ENCODE results near the gene LIX1. TPM values are rescaled to one million over a fixed set of nuclear protein-coding genes. Genes with fewer than 3 reads are reported as not detected.

LIX1 gene
- total and polyA plus RNA-seq, 12 donors: 0.01 TPM; not detected in 11

GRCh38 chr5:97094579-97095317 is 47.7 kb downstream of the LIX1 start:
- intact Hi-C loops (cut with DNase I): no loop called here
- DNase-seq (no peak), ATAC-seq (no peak)
- WGBS, 2 donors: 88 to 92% methylated on average over 8 of the region's 8 CpGs
- TF ChIP-seq CTCF (IDR thresholded peaks at IDR 0.05): no peak
- no peak overlapping the region for H3K27ac ChIP-seq
- no peaks in the 10 kb centered on the region for H3K36me3 ChIP-seq
- no peaks in the 10 kb centered on the region for H3K9me3 ChIP-seq
- no peaks in the 10 kb centered on the region for H3K27me3 ChIP-seq
- no peak overlapping the region for H3K4me3 ChIP-seq
- peaks cover 0 to 19% (median 0%) of the 10 kb centered on the region in 9 donors for H3K4me1 ChIP-seq

DNA sequence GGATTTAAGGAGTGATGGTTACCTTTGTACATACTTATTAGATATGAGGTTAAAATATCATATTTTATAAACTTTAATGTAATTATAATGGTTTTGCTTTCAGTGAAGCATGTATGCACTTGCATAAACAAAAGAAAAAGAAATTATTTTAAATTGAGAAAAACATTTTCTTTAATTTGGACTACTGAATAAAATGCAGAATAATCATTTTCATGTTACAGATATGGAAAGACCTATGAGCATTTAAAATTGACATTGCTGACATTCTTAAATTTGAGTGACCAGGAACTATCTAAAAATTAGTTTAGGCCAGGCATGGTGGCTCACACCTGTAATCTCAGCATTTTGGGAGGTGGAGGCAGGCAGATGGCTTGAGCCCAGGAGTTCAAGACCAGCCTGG is 49.2 kb downstream of the LIX1 start:
- Histone ChIP-seq H3K27me3 (no peaks in the 10 kb centered on the region), H3K36me3 (no peaks in the 10 kb centered on the region), H3K27ac (no peak overlapping the region), H3K4me1 (peaks cover 0 to 25% (median 0%) of the 10 kb centered on the region in 9 donors), H3K9me3 (no peaks in the 10 kb centered on the region), H3K4me3 (no peak overlapping the region)
- DNase-seq (no peak), ATAC-seq (no peak)
- no peak for TF ChIP-seq CTCF (IDR thresholded peaks at IDR 0.05)
- intact Hi-C loops (cut with DNase I): no loop called here

GRCh38 chr5:97090944-97091343 is 51.5 kb downstream of the LIX1 start:
- intact Hi-C loops (cut with DNase I): no loop called here
- WGBS, 2 donors: 74 to 77% methylated on average over 3 of the region's 3 CpGs
- H3K36me3 ChIP-seq: no peaks in the 10 kb centered on the region
- ATAC-seq (no peak), DNase-seq (no peak)
- H3K4me3 ChIP-seq: no peak overlapping the region
- no peak for TF ChIP-seq CTCF (IDR thresholded peaks at IDR 0.05)
- H3K4me1 ChIP-seq: peaks cover 0 to 10% (median 0%) of the 10 kb centered on the region in 9 donors
- H3K27me3 ChIP-seq: no peaks in the 10 kb centered on the region
- H3K9me3 ChIP-seq: no peaks in the 10 kb centered on the region
- H3K27ac ChIP-seq: no peak overlapping the region

DNA sequence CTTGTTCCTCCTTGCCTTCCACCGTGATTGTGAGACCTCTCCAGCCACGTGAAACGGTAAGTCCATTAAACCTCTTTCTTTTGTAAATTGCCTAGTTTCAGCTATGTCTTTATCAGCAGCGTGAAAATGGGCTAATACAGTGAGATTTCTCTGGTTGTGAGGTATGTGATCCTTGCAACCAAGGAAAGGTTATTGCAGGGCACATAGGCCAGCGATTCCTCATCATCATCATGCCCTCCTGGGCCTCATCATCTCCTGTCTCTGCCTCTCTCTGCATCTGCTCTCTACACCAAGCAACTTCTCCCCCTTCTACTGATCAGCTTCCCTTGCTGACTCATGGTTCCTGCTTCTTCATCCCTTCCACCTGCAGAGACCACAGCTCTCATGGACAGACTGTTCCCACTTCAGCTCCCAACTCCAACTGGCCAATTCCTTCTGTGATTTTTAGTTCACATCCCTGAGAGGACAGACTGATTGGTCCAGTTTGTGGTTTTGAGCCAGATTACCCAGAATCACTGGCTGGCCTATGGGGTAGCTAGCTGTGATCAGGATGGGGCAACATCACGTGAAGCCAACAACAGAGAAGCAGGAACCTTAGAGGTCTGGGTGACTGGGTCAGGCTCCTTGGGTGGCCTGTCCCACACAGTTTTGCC is 53.1 kb downstream of the LIX1 start:
- intact Hi-C loops (cut with DNase I): no loop called here
- Histone ChIP-seq H3K9me3 (peaks cover 0 to 3% (median 0%) of the 10 kb centered on the region in 11 donors), H3K27ac (no peak overlapping the region), H3K4me1 (peaks cover 0 to 14% (median 0%) of the 10 kb centered on the region in 9 donors), H3K27me3 (no peaks in the 10 kb centered on the region), H3K4me3 (no peak overlapping the region), H3K36me3 (no peaks in the 10 kb centered on the region)
- ATAC-seq (no peak), DNase-seq (no peak)
- WGBS, 2 donors: 85 to 91% methylated on average over 6 of the region's 6 CpGs
- no peak for TF ChIP-seq CTCF (IDR thresholded peaks at IDR 0.05)
